Measurements from ENCODE around the gene MIF. TPM values are rescaled to one million over a fixed set of nuclear protein-coding genes. Genes with fewer than 3 reads are reported as not detected.

MIF gene
- total RNA-seq, result 100 to 1,000 TPM; 261 to 363 (median 313) TPM

DNA sequence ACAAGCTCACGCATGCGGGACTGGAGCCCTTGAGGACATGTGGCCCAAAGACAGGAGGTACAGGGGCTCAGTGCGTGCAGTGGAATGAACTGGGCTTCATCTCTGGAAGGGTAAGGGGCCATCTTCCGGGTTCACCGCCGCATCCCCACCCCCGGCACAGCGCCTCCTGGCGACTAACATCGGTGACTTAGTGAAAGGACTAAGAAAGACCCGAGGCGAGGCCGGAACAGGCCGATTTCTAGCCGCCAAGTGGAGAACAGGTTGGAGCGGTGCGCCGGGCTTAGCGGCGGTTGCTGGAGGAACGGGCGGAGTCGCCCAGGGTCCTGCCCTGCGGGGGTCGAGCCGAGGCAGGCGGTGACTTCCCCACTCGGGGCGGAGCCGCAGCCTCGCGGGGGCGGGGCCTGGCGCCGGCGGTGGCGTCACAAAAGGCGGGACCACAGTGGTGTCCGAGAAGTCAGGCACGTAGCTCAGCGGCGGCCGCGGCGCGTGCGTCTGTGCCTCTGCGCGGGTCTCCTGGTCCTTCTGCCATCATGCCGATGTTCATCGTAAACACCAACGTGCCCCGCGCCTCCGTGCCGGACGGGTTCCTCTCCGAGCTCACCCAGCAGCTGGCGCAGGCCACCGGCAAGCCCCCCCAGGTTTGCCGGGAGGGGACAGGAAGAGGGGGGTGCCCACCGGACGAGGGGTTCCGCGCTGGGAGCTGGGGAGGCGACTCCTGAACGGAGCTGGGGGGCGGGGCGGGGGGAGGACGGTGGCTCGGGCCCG lies at the start of gene MIF:
Gene MIF, plus strand, starts transcription at position 439 of the 765 bp plus-strand sequence. Its CDS starts 92 bp downstream, at position 531.
- TF ChIP-seq, protein P1, sequence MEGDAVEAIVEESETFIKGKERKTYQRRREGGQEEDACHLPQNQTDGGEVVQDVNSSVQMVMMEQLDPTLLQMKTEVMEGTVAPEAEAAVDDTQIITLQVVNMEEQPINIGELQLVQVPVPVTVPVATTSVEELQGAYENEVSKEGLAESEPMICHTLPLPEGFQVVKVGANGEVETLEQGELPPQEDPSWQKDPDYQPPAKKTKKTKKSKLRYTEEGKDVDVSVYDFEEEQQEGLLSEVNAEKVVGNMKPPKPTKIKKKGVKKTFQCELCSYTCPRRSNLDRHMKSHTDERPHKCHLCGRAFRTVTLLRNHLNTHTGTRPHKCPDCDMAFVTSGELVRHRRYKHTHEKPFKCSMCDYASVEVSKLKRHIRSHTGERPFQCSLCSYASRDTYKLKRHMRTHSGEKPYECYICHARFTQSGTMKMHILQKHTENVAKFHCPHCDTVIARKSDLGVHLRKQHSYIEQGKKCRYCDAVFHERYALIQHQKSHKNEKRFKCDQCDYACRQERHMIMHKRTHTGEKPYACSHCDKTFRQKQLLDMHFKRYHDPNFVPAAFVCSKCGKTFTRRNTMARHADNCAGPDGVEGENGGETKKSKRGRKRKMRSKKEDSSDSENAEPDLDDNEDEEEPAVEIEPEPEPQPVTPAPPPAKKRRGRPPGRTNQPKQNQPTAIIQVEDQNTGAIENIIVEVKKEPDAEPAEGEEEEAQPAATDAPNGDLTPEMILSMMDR (IDR thresholded peaks at IDR 0.05), result peak; percentile 27 to 77
- TF ChIP-seq POLR2AphosphoS5 (IDR thresholded peaks at IDR 0.05), result peak; percentile 12 to 78 (median 61)
- peak; percentile 89 to 92 for TF ChIP-seq POLR2A (IDR thresholded peaks at IDR 0.05)
- no peak for TF ChIP-seq EP300 (IDR thresholded peaks at IDR 0.05)
- Histone ChIP-seq H3K36me3 (peaks cover 23% of the 10 kb centered on the region), H3K4me3 (peak within 1 kb of the TSS; percentile 59), H3K27me3 (no peaks in the 10 kb centered on the region), H3K9me3 (no peaks in the 10 kb centered on the region), H3K27ac (peak within 1 kb of the TSS; percentile 95), H3K4me1 (peaks cover 35% of the 10 kb centered on the region)
- DNase-seq (ENCODE audit: low spot score in 2 of 2), result peak; percentile 96 to 97
- 0% methylated on average over 4 of the region's 72 CpGs for WGBS

DNA sequence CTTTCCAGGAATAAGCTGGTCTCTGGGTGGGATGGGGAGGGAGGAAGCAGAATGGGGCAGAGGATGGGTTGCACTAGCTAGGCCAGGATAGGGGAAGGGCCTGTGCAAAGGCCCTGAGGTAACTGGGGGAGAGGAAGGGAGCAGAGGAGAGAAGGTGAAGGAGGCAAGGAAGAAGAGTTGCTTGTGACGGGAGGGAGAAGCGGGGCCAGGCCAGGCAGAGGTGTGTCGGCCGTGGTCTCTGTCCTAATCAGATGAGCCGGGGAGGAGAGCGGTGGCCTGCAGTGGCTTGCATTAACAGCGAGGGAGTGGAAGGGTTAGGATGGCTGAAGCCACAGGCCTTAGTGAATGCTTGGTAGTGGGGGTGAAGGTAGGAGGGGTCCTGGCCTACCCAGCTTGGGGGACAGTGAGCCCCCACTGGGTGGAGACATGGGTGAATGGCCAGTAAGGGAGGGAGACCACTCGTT lies 49.4 kb upstream of the MIF start:
- TF ChIP-seq POLR2A (IDR thresholded peaks at IDR 0.05) (no peak), POLR2AphosphoS5 (IDR thresholded peaks at IDR 0.05) (no peak), EP300 (IDR thresholded peaks at IDR 0.05) (no peak)
- TF ChIP-seq, protein P1 (IDR thresholded peaks at IDR 0.05), result no peak
- H3K27me3 ChIP-seq, result no peaks in the 10 kb centered on the region
- H3K9me3 ChIP-seq, result no peaks in the 10 kb centered on the region
- peaks cover 24% of the 10 kb centered on the region for H3K4me1 ChIP-seq
- no peak overlapping the region for H3K27ac ChIP-seq
- 80% methylated on average over 8 of the region's 8 CpGs for WGBS
- no peaks in the 10 kb centered on the region for H3K36me3 ChIP-seq
- no peak for DNase-seq (ENCODE audit: low spot score in 2 of 2)
- H3K4me3 ChIP-seq, result no peak overlapping the region

DNA sequence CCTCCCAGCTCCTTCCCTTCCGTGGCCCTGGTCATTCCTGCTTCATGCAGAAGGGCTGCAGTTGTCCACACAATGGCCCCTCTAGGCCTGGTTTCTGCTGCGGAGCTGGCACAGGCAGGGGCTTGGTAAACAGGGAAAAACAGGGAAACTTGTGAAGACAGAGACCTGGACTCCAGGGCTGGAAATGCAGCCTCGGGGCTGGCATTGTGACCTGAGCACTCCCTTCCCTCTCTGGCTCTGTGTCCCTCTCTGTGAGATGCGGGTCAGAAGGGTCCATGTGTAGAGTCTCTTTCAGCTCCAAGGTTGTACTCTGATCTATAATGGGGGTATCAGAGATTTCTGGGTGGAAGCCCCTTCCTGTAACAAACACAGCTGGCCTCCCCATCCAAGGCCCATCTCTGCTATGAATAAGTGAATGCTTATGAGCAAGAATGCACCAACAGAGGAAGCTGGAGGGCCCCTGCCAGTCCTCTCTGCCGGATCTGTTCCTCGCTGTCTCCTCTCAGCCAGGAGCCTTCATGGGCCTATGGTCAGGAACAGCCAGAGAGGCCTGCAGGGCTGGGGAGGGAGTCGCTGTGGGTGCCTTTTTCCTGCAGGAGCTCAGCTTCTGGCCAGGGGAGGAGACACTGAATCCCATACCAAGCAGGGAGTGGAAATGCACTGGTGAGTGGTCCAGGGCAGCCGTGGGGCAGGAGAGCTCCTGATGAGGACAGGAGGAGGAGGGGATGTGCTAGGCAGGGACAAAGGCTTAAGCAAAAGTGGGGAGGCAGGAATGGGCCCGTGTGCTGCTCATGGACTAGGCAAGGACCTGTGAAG lies 48.7 kb upstream of the MIF start:
- no peak for DNase-seq (ENCODE audit: low spot score in 2 of 2)
- 62% methylated on average over 8 of the region's 9 CpGs for WGBS
- TF ChIP-seq EP300 (IDR thresholded peaks at IDR 0.05) (no peak), POLR2A (IDR thresholded peaks at IDR 0.05) (no peak), POLR2AphosphoS5 (IDR thresholded peaks at IDR 0.05) (no peak)
- TF ChIP-seq, protein P1 (IDR thresholded peaks at IDR 0.05), result no peak
- H3K9me3 ChIP-seq, result no peaks in the 10 kb centered on the region
- H3K27me3 ChIP-seq, result no peaks in the 10 kb centered on the region
- no peak overlapping the region for H3K27ac ChIP-seq
- no peaks in the 10 kb centered on the region for H3K36me3 ChIP-seq
- no peak overlapping the region for H3K4me3 ChIP-seq
- peaks cover 25% of the 10 kb centered on the region for H3K4me1 ChIP-seq

- H3K4me3 ChIP-seq, result no peak overlapping the region
- no peaks in the 10 kb centered on the region for H3K27me3 ChIP-seq
- H3K27ac ChIP-seq, result no peak overlapping the region
- H3K9me3 ChIP-seq, result no peaks in the 10 kb centered on the region
- H3K36me3 ChIP-seq, result no peaks in the 10 kb centered on the region
- H3K4me1 ChIP-seq, result peaks cover 25% of the 10 kb centered on the region
- no peak for DNase-seq (ENCODE audit: low spot score in 2 of 2)
- WGBS, result 61% methylated on average over 6 of the region's 7 CpGs
- TF ChIP-seq, protein P1 (IDR thresholded peaks at IDR 0.05), result no peak
- TF ChIP-seq POLR2A (IDR thresholded peaks at IDR 0.05) (no peak), POLR2AphosphoS5 (IDR thresholded peaks at IDR 0.05) (no peak), EP300 (IDR thresholded peaks at IDR 0.05) (no peak)
Observed at GRCh38 chr22:23846081-23846469, 48.1 kb upstream of the MIF start.

Measured in suprapubic skin (tissue), 4 donors.